Measurements from ENCODE around the gene TUT7. TPM values are rescaled to one million over a fixed set of nuclear protein-coding genes. Genes with fewer than 3 reads are reported as not detected.

TUT7 gene
- total and polyA plus RNA-seq, 2 of the 4 experiments (the other 2 are of a cell fraction): 13.3 to 33.3 TPM

GRCh38 chr9:86344818-86345217, 9.4 kb downstream of the TUT7 start:
- peaks cover 5% of the 10 kb centered on the region; the same call in 1 of the 2 replicates for H4K20me1 ChIP-seq (ENCODE audit: insufficient read depth, low read length)
- no CpG with 5 or more reads among the region's 2 CpGs for WGBS, 2 experiments (ENCODE audit: extremely low coverage in 2 of 2, insufficient read length in 1 of 2)
- H3K36me3 ChIP-seq (ENCODE audit: control insufficient read depth, insufficient read depth, low read length): peaks cover 27% of the 10 kb centered on the region

More at GRCh38 chr9:86344818-86345217, 9.4 kb downstream of the TUT7 start:
- ATAC-seq (ENCODE audit: low read depth) (no peak), DNase-seq (no peak)
- intact Hi-C loops (cut with micrococcal nuclease) (no loop called here), in situ Hi-C loops (cut with MboI; ENCODE audit: low sequenced_read_pairs) (no loop called here), dilution Hi-C loops (cut with HindIII; ENCODE audit: low sequenced_read_pairs, unreplicated experiment) (no loop called here)
- Histone ChIP-seq H3K4ac (ENCODE audit: low read depth, low read length) (no peak overlapping the region), H3K9me3 (ENCODE audit: control insufficient read depth, insufficient read depth, low read length) (no peaks in the 10 kb centered on the region), H4K91ac (ENCODE audit: insufficient read depth, low read depth, low read length) (no peak overlapping the region), H3K27ac (ENCODE audit: insufficient read depth, low read length) (no peak overlapping the region), H3K4me1 (ENCODE audit: control insufficient read depth, insufficient read depth, low read length) (peaks cover 5% of the 10 kb centered on the region), H3K56ac (ENCODE audit: extremely low read depth, insufficient read depth, low read length) (no peak overlapping the region), H4K5ac (ENCODE audit: low read depth, low read length) (no peak overlapping the region), H2AK5ac (ENCODE audit: low read depth, low read length) (no peak overlapping the region), H3K79me1 (ENCODE audit: low read depth in 1 of 2, low read length in 2 of 2) (peaks cover 9 to 35% of the 10 kb centered on the region in 2 experiments), H3K4me2 (ENCODE audit: low read depth, low read length) (no peak overlapping the region), H3K9ac (ENCODE audit: low read depth, low read length) (no peak overlapping the region), H3K23ac (ENCODE audit: low read depth, low read length) (no peak overlapping the region), H2BK5ac (ENCODE audit: low read depth, low read length, poor library complexity, severe bottlenecking) (no peak overlapping the region), H2BK15ac (ENCODE audit: low read depth, low read length) (no peak overlapping the region), H3K4me3 (ENCODE audit: insufficient read depth, low read depth, low read length) (no peak overlapping the region), H2BK20ac (ENCODE audit: low read depth, low read length) (no peak overlapping the region), H2AK9ac (replicated peaks; ENCODE audit: low read depth, low read length, poor library complexity) (no peak overlapping the region), H3K9me1 (ENCODE audit: insufficient read depth, low read length) (0 out of 2 replicates have a peak, but pooled peaks cover 4% of the 10 kb centered on the region), H3K14ac (replicated peaks; ENCODE audit: low read depth, low read length) (no peak overlapping the region), H3K18ac (ENCODE audit: low read depth, low read length) (no peak overlapping the region), H4K8ac (ENCODE audit: low read depth in 2 of 2, low read length in 2 of 2) (no peak overlapping the region), H3K27me3 (ENCODE audit: control insufficient read depth, insufficient read depth, low read length) (no peaks in the 10 kb centered on the region), H2BK120ac (ENCODE audit: low read depth, low read length) (no peak overlapping the region), H2AFZ (replicated peaks; ENCODE audit: low read length, poor library complexity) (no peak overlapping the region)
- ChIA-PET POLR2A (ENCODE audit: unreplicated experiment) (no interaction called here), CTCF (no interaction called here)
- BruUV-seq (replicated peaks): no TSS peak
- no peak for TF ChIP-seq CTCF (conservative IDR thresholded peaks at IDR 0.05; ENCODE audit: low read depth, low read length)
- TF ChIP-seq ELK1 (IDR thresholded peaks at IDR 0.05; ENCODE audit: borderline replicate concordance, low read depth, low read length): no peak
- no peak for TF ChIP-seq FOS (IDR thresholded peaks at IDR 0.05; ENCODE audit: low read depth, low read length)
- TF ChIP-seq RCOR1 (IDR thresholded peaks at IDR 0.05; ENCODE audit: insufficient replicate concordance, low read length): no peak
- no peak for TF ChIP-seq NFE2L2 (IDR thresholded peaks at IDR 0.05; ENCODE audit: low read depth, low read length)
- no peak for TF ChIP-seq POLR2A (IDR thresholded peaks at IDR 0.05; ENCODE audit: low read depth, low read length)
- TF ChIP-seq CHD1 (IDR thresholded peaks at IDR 0.05; ENCODE audit: low read depth, low read length): no peak
- no peak for TF ChIP-seq BHLHE40 (IDR thresholded peaks at IDR 0.05; ENCODE audit: low read depth, low read length)
- TF ChIP-seq RAD21 (IDR thresholded peaks at IDR 0.05; ENCODE audit: low read length): no peak
- no peak for TF ChIP-seq MAZ (IDR thresholded peaks at IDR 0.05; ENCODE audit: borderline replicate concordance, low read depth, low read length)
- no peak for TF ChIP-seq RFX5 (IDR thresholded peaks at IDR 0.05; ENCODE audit: low read depth, low read length)
- no peak for TF ChIP-seq USF2 (IDR thresholded peaks at IDR 0.05; ENCODE audit: low read depth, low read length)
- TF ChIP-seq MXI1 (IDR thresholded peaks at IDR 0.05; ENCODE audit: borderline replicate concordance, low read depth, low read length): no peak
- TF ChIP-seq MAFK (IDR thresholded peaks at IDR 0.05; ENCODE audit: low read depth, low read length): no peak
